Endothelial cell of umbilical vein (primary cell): ENCODE measurements around the gene SCRN1. TPM values are rescaled to one million over a fixed set of nuclear protein-coding genes. Genes with fewer than 3 reads are reported as not detected.

Experiments used
- BruUV-seq: library from RNA; stranded (reverse); fragments of 400-500 nt; replicated peaks from 2 replicates; lab custom pipeline; 2021; lab: Mats Ljungman, UMichigan
- CTCF ChIA-PET: fragments of 300-600, 350-600 bp; sonication (Branson Sonifier 250); formaldehyde crosslinking; loops from one replicate; lab custom pipeline; 2021; ENCODE audit warnings: antibody characterized with exemption, inconsistent platforms; lab: Charles Lee
- POLR2A ChIA-PET: fragments of 300-600, 350-600 bp; sonication (Branson Sonifier 250); formaldehyde crosslinking; loops from one replicate; lab custom pipeline; 2021; ENCODE audit warnings: antibody characterized with exemption, inconsistent platforms; lab: Charles Lee
- DNase-seq: peaks from one replicate; pipeline ENCODE4 v3.0.0-alpha.2; 2011; ENCODE audit warnings: low read depth, low spot score
- FAIRE-seq: peaks from 2 replicates; lab custom pipeline; 2011; peaks lifted over from hg19 to GRCh38; lab: Jason Lieb, UNC
- H2AFZ ChIP-seq: 2 replicates; pipeline ENCODE4 v1.6.0; 2012; ENCODE audit warnings: low read depth, low read length, control low read depth, inconsistent platforms
- H3K27ac ChIP-seq: 2 replicates; pipeline ENCODE4 v1.5.1; 2011; ENCODE audit warnings: low read depth, mild to moderate bottlenecking, control low read depth, low read length, moderate library complexity; ENCODE audit not compliant: insufficient read depth
- H3K27me3 ChIP-seq, 2 experiments: 2 replicates each; pipeline versions ENCODE4 v1.6.0 to v1.6.1; 2011; ENCODE audit warnings: low read length in 2 of 2, mixed read lengths in 1 of 2; ENCODE audit not compliant: control insufficient read depth in 2 of 2, insufficient read depth in 2 of 2
- H3K36me3 ChIP-seq, 2 experiments: 2 replicates in 1 of 2; 3 replicates in 1 of 2; pipeline ENCODE4 v1.5.1; 2011; ENCODE audit warnings: low read length in 2 of 2, mild to moderate bottlenecking in 1 of 2, moderate library complexity in 1 of 2; ENCODE audit not compliant: control insufficient read depth in 2 of 2, insufficient read depth in 2 of 2; ENCODE audit errors: extremely low read depth in 1 of 2
- H3K4me1 ChIP-seq: 3 replicates; pipeline ENCODE4 v1.5.1; 2011; ENCODE audit warnings: mild to moderate bottlenecking, low read length; ENCODE audit not compliant: control insufficient read depth, insufficient read depth; ENCODE audit errors: extremely low read depth
- H3K4me2 ChIP-seq: 2 replicates; pipeline ENCODE4 v1.6.1; 2011; ENCODE audit warnings: low read length, control low read depth, mixed read lengths; ENCODE audit not compliant: insufficient read depth
- H3K4me3 ChIP-seq, 3 experiments: fragments of 200-600 bp in 1 of 3; sonication (generic), shearing (Covaris generic) in 1 of 3; replicated peaks in 1 of 3; 2 replicates each; pipeline ENCODE4 v1.5.1; 2011 to 2016; ENCODE audit warnings: control low read depth in 3 of 3, low read length in 3 of 3, mild to moderate bottlenecking in 2 of 3, inconsistent platforms in 1 of 3, low read depth in 1 of 3, moderate library complexity in 1 of 3; ENCODE audit not compliant: insufficient read depth in 1 of 3
- H3K79me2 ChIP-seq: 2 replicates; pipeline ENCODE4 v1.6.0; 2012; ENCODE audit warnings: low read length, inconsistent platforms; ENCODE audit not compliant: control insufficient read depth, insufficient read depth
- H3K9ac ChIP-seq: replicated peaks from 2 replicates; pipeline ENCODE3; 2011; ENCODE audit warnings: low read length, control low read depth; ENCODE audit not compliant: insufficient read depth; ENCODE audit errors: extremely low read depth
- H3K9me1 ChIP-seq: replicated peaks from 3 replicates; pipeline ENCODE4 v1.6.0; 2011; ENCODE audit warnings: mild to moderate bottlenecking, low read length; ENCODE audit not compliant: control insufficient read depth, insufficient read depth; ENCODE audit errors: extremely low read depth
- H3K9me3 ChIP-seq: replicated peaks from 2 replicates; pipeline ENCODE4 v1.5.1; 2012; ENCODE audit warnings: low read length, inconsistent platforms; ENCODE audit not compliant: control insufficient read depth, insufficient read depth
- H4K20me1 ChIP-seq: replicated peaks from 2 replicates; pipeline ENCODE3; 2011; ENCODE audit warnings: mild to moderate bottlenecking, low read length; ENCODE audit not compliant: control insufficient read depth, insufficient read depth; ENCODE audit errors: extremely low read depth
- CTCF ChIP-seq, 2 donors: IDR thresholded peaks; 1 replicate in 1 of 2; 2 replicates in 1 of 2; pipeline ENCODE4 v1.5.1; 2011; ENCODE audit warnings: low read length in 2 of 2, mild to moderate bottlenecking in 2 of 2, moderate library complexity in 2 of 2, control low read depth in 1 of 2, inconsistent platforms in 1 of 2, low read depth in 1 of 2; ENCODE audit not compliant: insufficient read depth in 1 of 2; ENCODE audit errors: extremely low read depth in 1 of 2
- EZH2 ChIP-seq: IDR thresholded peaks from 2 replicates; pipeline ENCODE4 v1.6.1; 2012; ENCODE audit warnings: borderline replicate concordance, low read depth, mild to moderate bottlenecking, moderate library complexity, low read length, inconsistent platforms; ENCODE audit not compliant: severe bottlenecking
- JUN ChIP-seq: IDR thresholded peaks from 2 replicates; pipeline ENCODE4 v1.6.1; 2011; ENCODE audit warnings: borderline replicate concordance, low read depth; ENCODE audit not compliant: insufficient read length, insufficient read depth
- MYC ChIP-seq: IDR thresholded peaks from one replicate; pipeline ENCODE4 v1.6.1; 2011; ENCODE audit warnings: mild to moderate bottlenecking, low read depth, low read length
- POLR2AphosphoS5 ChIP-seq: IDR thresholded peaks from 2 replicates; pipeline ENCODE4 v1.6.1; 2012; ENCODE audit warnings: low read depth, mild to moderate bottlenecking, control low read depth, low read length, moderate library complexity; ENCODE audit not compliant: insufficient read depth
- dilution Hi-C: fragments of 300-500 bp; cut with MboI; formaldehyde crosslinking; loops from one replicate; pipeline ENCODE4 v1.15.0; 2019; ENCODE audit warnings: low sequenced_read_pairs; ENCODE audit not compliant: extremely low pct_ligation_motif_present
- intact Hi-C: fragments of 100-400 bp; cut with micrococcal nuclease; formaldehyde crosslinking; loops from one replicate; pipeline ENCODE4 v1.10.0; 2022
- polyA plus RNA-seq, 4 experiments: library from polyadenylated mRNA; depleted of rRNA in 3 of 4; stranded (reverse) in 3 of 4; unstranded in 1 of 4; fragments of >200 nt; gene quantifications; 2 replicates each; pipeline versions ENCODE4 v1.2.1 to v1.2.3, GENCODE V29; 2011 to 2012; ENCODE audit warnings: missing spikeins in 1 of 4
- total RNA-seq: library from RNA; stranded (reverse); gene quantifications from 2 replicates; pipeline ENCODE4 v1.2.3, GENCODE V29; 2021

Gene SCRN1
- total and polyA plus RNA-seq, 2 donors (not counting 3 experiments of a cell fraction or from before 2014, with no cell fraction given) = 57.0 to 127 TPM

DNA sequence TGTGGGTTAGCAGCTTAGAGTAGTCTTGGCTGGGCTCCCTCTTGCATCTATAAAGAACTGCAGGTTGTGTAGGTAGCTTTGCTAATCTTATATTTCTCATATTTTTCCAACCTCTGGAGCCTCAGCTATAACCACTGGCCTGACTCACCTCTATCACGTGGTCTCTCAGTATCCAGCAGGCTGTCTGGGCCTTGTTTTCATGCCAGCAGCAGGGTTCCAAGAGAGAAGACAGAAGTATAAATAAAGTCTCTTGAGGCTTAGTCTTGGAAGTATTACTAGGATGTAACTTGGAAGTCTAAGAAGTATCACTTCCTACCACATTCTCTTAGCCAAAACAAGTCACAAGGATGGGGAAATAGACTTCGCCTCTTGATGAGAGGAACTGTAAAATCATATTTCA is 110.0 kb downstream of the SCRN1 start:
- H4K20me1 ChIP-seq = no peaks in the 10 kb centered on the region
- no peaks in the 10 kb centered on the region for H3K9me3 ChIP-seq
- H3K4me1 ChIP-seq = peaks cover 2% of the 10 kb centered on the region
- intact Hi-C loops (loop anchor here (2.0 kb wide), 1 partner anchor 533 kb away; no protein-coding TSS in a partner anchor), dilution Hi-C loops (no loop called here)
- no peaks in the 10 kb centered on the region for H3K79me2 ChIP-seq
- no peaks in the 10 kb centered on the region for H3K9me1 ChIP-seq
- no TSS peak for BruUV-seq
- no peak overlapping the region for H2AFZ ChIP-seq
- no peak for TF ChIP-seq JUN
- TF ChIP-seq CTCF (IDR thresholded peaks at IDR 0.05; ENCODE audit: extremely low read depth in 1 of 2, insufficient read depth in 1 of 2, low read depth in 1 of 2, low read length in 2 of 2) = no peak
- TF ChIP-seq POLR2AphosphoS5 = no peak
- CTCF ChIA-PET = interaction anchor here (2.2 to 4.7 kb wide), 4 partner anchors 39 to 182 kb away, joined by 8 to 88 read pairs (median 48); no protein-coding TSS in a partner anchor
- H3K36me3 ChIP-seq = no peaks in the 10 kb centered on the region
- H3K4me2 ChIP-seq = no peak overlapping the region
- FAIRE-seq = no peak
- H3K4me3 ChIP-seq = no peak overlapping the region
- POLR2A ChIA-PET = no interaction called here
- no peak overlapping the region for H3K9ac ChIP-seq
- no peak for DNase-seq
- H3K27me3 ChIP-seq = peaks cover 0 to 7% of the 10 kb centered on the region in 2 experiments
- no peak overlapping the region for H3K27ac ChIP-seq

DNA sequence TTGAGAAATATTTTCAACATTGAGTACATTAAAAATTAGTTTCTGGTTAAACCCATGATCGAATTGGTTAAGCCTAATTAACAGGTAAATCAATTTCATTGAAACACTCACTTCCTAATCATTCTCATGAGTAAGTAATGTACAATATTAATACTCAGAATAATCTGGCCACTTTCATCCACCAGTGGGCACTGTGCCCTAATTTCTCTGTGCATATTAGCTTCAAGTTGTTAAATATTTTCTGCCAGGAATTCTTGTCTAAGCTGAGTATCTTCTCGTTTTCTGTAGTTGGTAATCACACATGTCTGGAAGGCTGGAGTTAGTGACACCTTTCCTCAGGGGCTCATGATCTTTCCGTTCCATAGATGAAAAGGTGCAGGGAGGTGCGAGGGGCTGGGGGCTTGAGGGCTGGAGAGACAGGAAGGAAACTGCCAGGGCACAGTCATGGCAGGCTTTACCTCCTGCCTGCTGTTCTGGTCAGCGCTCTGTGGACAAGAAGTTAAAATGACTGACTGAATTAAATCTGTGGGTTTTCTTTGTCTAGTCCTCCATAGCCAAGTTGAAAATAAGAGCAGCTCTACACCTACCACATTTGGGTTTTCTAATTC is 111.4 kb downstream of the SCRN1 start:
- Histone ChIP-seq H3K79me2 (no peaks in the 10 kb centered on the region), H3K9ac (no peak overlapping the region), H3K9me1 (no peaks in the 10 kb centered on the region), H3K27me3 (peaks cover 5% of the 10 kb centered on the region in 2 experiments), H3K9me3 (no peaks in the 10 kb centered on the region), H3K27ac (no peak overlapping the region), H2AFZ (peak overlapping the region; percentile 69), H3K4me3 (no peak overlapping the region), H3K36me3 (no peaks in the 10 kb centered on the region), H4K20me1 (no peaks in the 10 kb centered on the region), H3K4me2 (no peak overlapping the region), H3K4me1 (peaks cover 2% of the 10 kb centered on the region)
- ChIA-PET POLR2A (no interaction called here), CTCF (interaction anchor here (0.6 to 4.7 kb wide), 24 partner anchors 11 to 686 kb away, joined by 3 to 88 read pairs (median 4); no protein-coding TSS in a partner anchor)
- intact Hi-C loops = loop anchor here (1.0 to 2.0 kb wide), 4 partner anchors 43 to 535 kb away; no protein-coding TSS in a partner anchor
- peak; percentile 50 to 58 for TF ChIP-seq CTCF (IDR thresholded peaks at IDR 0.05; ENCODE audit: extremely low read depth in 1 of 2, insufficient read depth in 1 of 2, low read depth in 1 of 2, low read length in 2 of 2)
- no peak for TF ChIP-seq MYC
- TF ChIP-seq EZH2 = no peak
- dilution Hi-C loops = no loop called here
- DNase-seq = peak; percentile 74
- no TSS peak for BruUV-seq
- peak; percentile 74 for FAIRE-seq
